Chondrocyte (in vitro differentiated cells): ENCODE data around the gene ZNF716. TPM values are rescaled to one million over a fixed set of nuclear protein-coding genes. Genes with fewer than 3 reads are reported as not detected.
"Not testable (repeated sequence)": the region's sequence is repeated elsewhere in the genome, so short reads cannot be mapped to it uniquely, and the experiment has no call there.

ENCODE experiments used
- DNase-seq: peaks from one replicate; pipeline ENCODE4 v3.0.0; 2021; ENCODE audit warnings: mixed read lengths, low spot score
- H3K27ac Mint-ChIP-seq: one replicate; pipeline ENCODE4 v1.8.0; 2021; ENCODE audit warnings: mild to moderate bottlenecking, moderate library complexity, mixed read lengths; ENCODE audit not compliant: unreplicated experiment
- H3K27me3 Mint-ChIP-seq: 2 replicates; pipeline ENCODE4 v1.8.0; 2021; ENCODE audit warnings: low read depth, mixed read lengths
- H3K36me3 Mint-ChIP-seq: 2 replicates; pipeline ENCODE4 v1.8.0; 2021; ENCODE audit warnings: low read depth, mixed read lengths
- H3K4me1 Mint-ChIP-seq: 2 replicates; pipeline ENCODE4 v1.8.0; 2021; ENCODE audit warnings: low read depth, mild to moderate bottlenecking, mixed read lengths
- H3K4me3 Mint-ChIP-seq: one replicate; pipeline ENCODE4 v1.8.0; 2021; ENCODE audit warnings: mild to moderate bottlenecking, moderate library complexity, mixed read lengths; ENCODE audit not compliant: unreplicated experiment
- H3K9me3 Mint-ChIP-seq: 2 replicates; pipeline ENCODE4 v1.8.0; 2021; ENCODE audit warnings: low read depth, mixed read lengths
- CTCF ChIP-seq: fragments of 200-600 bp; sonication (generic); IDR thresholded peaks from 2 replicates; pipeline ENCODE4 v1.5.0; 2021; ENCODE audit warnings: antibody characterized with exemption, mild to moderate bottlenecking, moderate library complexity
- total RNA-seq: library from RNA; stranded (reverse); gene quantifications from 3 replicates; pipeline ENCODE4 v1.2.1, GENCODE V29; 2021

Gene ZNF716
- total RNA-seq, 1 donor from 2014 or later, result not detected

- no peak for TF ChIP-seq CTCF
- H3K36me3 Mint-ChIP-seq, result no peaks in the 10 kb centered on the region
- H3K9me3 Mint-ChIP-seq, result peaks cover 42% of the 10 kb centered on the region
- DNase-seq, result no peak
- no peak overlapping the region for H3K27ac Mint-ChIP-seq
- no peak overlapping the region for H3K4me3 Mint-ChIP-seq
- no peaks in the 10 kb centered on the region for H3K27me3 Mint-ChIP-seq
- H3K4me1 Mint-ChIP-seq, result no peaks in the 10 kb centered on the region
These were observed 11.7 kb upstream of the ZNF716 start for GRCh38 chr7:57438244-57438643.

- Mint-ChIP-seq H3K4me1 (no peaks in the 10 kb centered on the region), H3K27me3 (no peaks in the 10 kb centered on the region), H3K27ac (no peak overlapping the region), H3K4me3 (no peak overlapping the region), H3K9me3 (peaks cover 40% of the 10 kb centered on the region), H3K36me3 (no peaks in the 10 kb centered on the region)
- DNase-seq, result no peak
- no peak for TF ChIP-seq CTCF
These were observed 6.4 kb upstream of the ZNF716 start for GRCh38 chr7:57443567-57443966.

- not testable (repeated sequence) for H3K4me1 Mint-ChIP-seq, H3K27ac Mint-ChIP-seq, H3K4me3 Mint-ChIP-seq, H3K27me3 Mint-ChIP-seq, H3K36me3 Mint-ChIP-seq, DNase-seq
- H3K9me3 Mint-ChIP-seq, result peaks cover 58% of the 10 kb centered on the region
These were observed 19.3 kb downstream of the ZNF716 start for GRCh38 chr7:57469186-57469828.

GRCh38 chr7:57480304-57480703 is 30.3 kb downstream of the ZNF716 start:
- not testable (repeated sequence) for H3K4me1 Mint-ChIP-seq, DNase-seq, H3K27me3 Mint-ChIP-seq, H3K36me3 Mint-ChIP-seq, H3K4me3 Mint-ChIP-seq, H3K27ac Mint-ChIP-seq
- peaks cover 43% of the 10 kb centered on the region for H3K9me3 Mint-ChIP-seq

- DNase-seq, H3K4me1 Mint-ChIP-seq, H3K27ac Mint-ChIP-seq, H3K4me3 Mint-ChIP-seq, H3K36me3 Mint-ChIP-seq, H3K27me3 Mint-ChIP-seq: not testable (repeated sequence)
- H3K9me3 Mint-ChIP-seq, result peaks cover 32% of the 10 kb centered on the region
These were observed 35.0 kb downstream of the ZNF716 start for GRCh38 chr7:57485022-57485421.

GRCh38 chr7:57487957-57488356 is 38.0 kb downstream of the ZNF716 start:
- Mint-ChIP-seq H3K27me3 (no peaks in the 10 kb centered on the region), H3K4me3 (no peak overlapping the region), H3K9me3 (peaks cover 11% of the 10 kb centered on the region), H3K36me3 (no peaks in the 10 kb centered on the region), H3K4me1 (no peaks in the 10 kb centered on the region), H3K27ac (no peak overlapping the region)
- TF ChIP-seq CTCF, result no peak
- no peak for DNase-seq

GRCh38 chr7:57495111-57495510 is 45.1 kb downstream of the ZNF716 start:
- not testable (repeated sequence) for H3K4me3 Mint-ChIP-seq, DNase-seq, H3K36me3 Mint-ChIP-seq, H3K27ac Mint-ChIP-seq, H3K4me1 Mint-ChIP-seq, H3K27me3 Mint-ChIP-seq
- H3K9me3 Mint-ChIP-seq, result peaks cover 18% of the 10 kb centered on the region
